Measurements from ENCODE around the gene DNMT3A.

DNA sequence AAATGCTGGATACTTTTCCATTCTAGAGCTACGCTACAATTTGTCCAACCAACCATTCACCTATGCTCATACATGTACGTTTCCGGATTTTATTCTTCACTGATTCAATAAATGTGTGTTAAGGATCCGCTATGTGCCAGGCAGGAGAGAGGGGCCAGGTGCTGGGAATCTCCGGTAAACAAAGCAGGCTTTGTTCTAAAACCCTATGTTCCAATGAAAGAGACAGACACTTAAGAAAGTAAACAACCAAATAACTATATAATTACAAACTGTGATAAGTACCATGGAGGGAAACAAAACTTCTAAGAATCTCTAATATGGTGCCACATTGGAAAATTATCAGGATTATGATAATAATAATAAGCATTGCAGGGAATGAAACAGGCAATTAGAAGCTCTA, 151.2 kb downstream of the DNMT3A start:
- TF ChIP-seq EZH2 (IDR thresholded peaks at IDR 0.05; ENCODE audit: insufficient read depth, poor library complexity, severe bottlenecking) (no peak), EZH2phosphoT487 (IDR thresholded peaks at IDR 0.05; ENCODE audit: insufficient read depth, low read depth) (no peak)
